Cerebellar nuclear complex (tissue), 1 donor: ENCODE data around the gene ZSCAN9.

Experiments
- DNase-seq, 2 experiments: peaks; one replicate each; lab custom pipeline; 2025; lab: John Stamatoyannopoulos, UW

The ZSCAN9 gene

GRCh38 chr6:28266962-28267694 lies 42.1 kb downstream of the ZSCAN9 start, which contains the start of gene ZSCAN26:
TSS of gene ZSCAN26 (plus strand) at chr6:28267143. CDS start at chr6:28271920, 4,777 bp downstream.
- DNase-seq: peak; percentile 3 to 63

DNA sequence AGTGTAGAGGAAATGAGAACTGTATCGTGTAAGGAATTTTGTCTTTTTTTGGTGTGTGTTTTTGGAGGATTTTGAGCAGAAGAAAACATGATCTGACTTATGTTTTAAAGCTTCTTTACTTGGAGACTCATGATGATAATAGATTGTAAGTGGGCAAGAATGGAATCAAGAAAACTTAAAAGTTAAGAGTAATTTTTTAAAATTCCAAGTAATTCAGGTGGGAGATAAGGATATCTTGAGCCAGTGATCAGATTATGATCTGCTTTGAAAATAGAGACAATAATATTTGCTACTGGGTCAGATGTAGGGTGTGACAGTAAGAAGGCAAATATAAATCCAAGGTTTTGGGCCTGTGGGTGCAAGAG lies 42.6 kb downstream of the ZSCAN9 start:
- no peak for DNase-seq

DNA sequence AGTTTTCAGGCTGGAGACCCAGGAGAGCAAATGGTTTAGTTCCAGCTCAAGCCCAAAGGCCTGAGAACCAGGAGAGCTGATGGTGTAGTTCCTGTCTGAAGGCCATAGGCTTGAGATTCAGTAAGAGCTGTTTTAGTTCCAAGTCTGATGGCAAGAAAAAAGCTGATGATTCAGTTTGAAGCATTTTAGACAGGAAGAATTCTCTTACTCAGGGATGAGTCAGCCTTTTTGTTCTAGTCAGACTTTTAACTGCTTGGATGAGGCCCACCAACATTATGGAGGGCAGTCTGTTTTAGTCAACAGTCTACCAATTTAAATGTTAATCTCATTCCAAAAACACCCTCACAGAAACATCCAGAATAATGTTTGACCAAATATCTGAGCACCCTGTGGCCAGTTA lies 44.4 kb downstream of the ZSCAN9 start:
- no peak for DNase-seq

- DNase-seq: no peak
Observed at GRCh38 chr6:28274888-28275287, 49.8 kb downstream of the ZSCAN9 start.

- DNase-seq: no peak
Observed at GRCh38 chr6:28277746-28278145, 52.7 kb downstream of the ZSCAN9 start.

- DNase-seq: no peak
Observed at GRCh38 chr6:28280595-28281287, 55.7 kb downstream of the ZSCAN9 start.

DNA sequence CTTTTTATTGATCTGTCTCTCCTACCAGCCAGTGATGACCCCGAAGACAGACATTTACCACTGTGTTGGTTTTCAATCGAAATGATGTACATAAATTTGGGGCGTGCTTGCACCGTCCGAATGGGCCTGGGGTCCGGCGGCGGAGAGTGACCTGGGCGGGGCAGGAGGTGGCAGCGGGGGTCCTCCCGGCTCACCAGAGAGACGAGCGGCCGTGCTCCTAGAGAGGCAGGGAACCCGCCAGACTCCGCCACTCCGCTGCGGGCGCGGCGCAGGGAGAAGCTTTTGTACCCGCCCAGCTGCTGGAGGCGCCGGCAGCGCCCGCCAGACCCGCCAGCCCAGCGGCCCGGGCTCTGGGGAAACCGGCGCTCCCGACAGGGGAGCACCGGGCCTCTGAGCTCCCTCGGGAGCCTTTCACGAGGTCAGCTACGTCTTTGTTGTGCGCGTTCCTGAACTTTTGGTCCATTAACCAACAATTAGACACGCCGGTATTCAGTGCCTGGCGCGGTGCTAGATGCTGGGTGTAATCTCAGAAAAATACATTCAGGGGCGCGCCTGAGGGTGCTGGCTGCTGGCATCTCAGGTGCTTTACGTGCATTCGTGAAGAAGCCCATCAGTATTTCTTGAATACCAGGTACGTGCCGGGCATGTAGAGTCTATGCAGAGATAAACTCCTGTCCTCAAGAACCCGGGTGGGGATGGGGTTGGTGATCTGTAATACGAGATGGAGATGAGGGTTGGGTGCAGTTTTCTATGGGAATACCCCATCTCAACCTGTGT lies 56.4 kb downstream of the ZSCAN9 start, which contains the start of gene PGBD1:
TSS of gene PGBD1 (plus strand) at position 285 of the 777 bp plus-strand sequence. CDS start 2,242 bp downstream, outside the sequence.
- peak in 1 of 2 experiments; percentile 29 for DNase-seq

DNA sequence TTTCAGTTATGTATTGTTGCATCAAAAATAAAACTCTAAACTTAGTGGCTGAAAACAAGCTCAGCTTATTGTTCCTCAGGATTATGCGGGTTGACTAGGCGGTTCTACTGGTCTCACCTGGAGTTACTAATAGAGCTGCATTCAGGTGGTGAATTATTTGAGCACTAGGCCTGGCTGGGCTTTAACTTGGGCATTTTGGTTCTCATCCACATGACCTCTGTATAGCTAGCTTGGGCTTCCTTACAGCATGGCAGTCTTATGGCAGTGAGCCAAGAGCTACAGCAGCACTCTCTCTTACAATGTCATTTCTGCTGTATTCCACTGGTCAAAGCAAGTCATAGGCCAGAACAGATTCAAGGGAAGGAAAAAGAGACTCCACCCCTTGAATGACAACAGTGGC lies 57.9 kb downstream of the ZSCAN9 start:
- no peak for DNase-seq
